Glomerular visceral epithelial cell (primary cell): ENCODE measurements around the gene TRIM49B.
"Not testable (repeated sequence)": the region's sequence is repeated elsewhere in the genome, so short reads cannot be mapped to it uniquely, and the experiment has no call there.

Source experiments
- DNase-seq: peaks from one replicate; pipeline ENCODE4 v3.0.0-alpha.2; 2016; ENCODE audit errors: extremely low spot score

Gene TRIM49B

DNA sequence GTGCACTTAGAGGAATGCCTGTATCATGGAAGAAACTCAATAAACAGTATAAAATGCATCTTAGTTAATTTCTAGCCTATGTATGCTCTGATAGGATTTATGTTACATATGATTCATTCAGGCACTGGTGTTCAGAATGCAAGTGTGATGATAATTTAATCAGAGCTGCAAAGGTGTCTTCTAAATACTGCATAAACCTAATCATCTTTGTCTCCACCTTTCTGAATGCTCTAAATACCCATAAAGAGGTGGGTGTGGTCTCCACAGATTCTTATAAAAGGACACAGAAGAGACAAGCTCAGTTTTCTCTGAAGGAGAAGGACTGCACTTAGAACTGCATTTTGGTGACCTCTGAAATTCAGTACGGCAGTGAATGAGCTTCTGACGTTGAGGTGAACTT is at the start of gene TRIM49B:
Gene TRIM49B, plus strand, starts transcription at position 301 of the 400 bp plus-strand sequence. CDS start 2,777 bp downstream, outside the sequence.
- DNase-seq = not testable (repeated sequence)

GRCh38 chr11:48983785-48984184 is 44.8 kb upstream of the TRIM49B start, which contains the start of gene TRIM51G:
Gene TRIM51G, minus strand, starts transcription at chr11:48983885. Its CDS starts 2,190 bp downstream, at chr11:48981695.
- not testable (repeated sequence) for DNase-seq

- not testable (repeated sequence) for DNase-seq
Measured at GRCh38 chr11:49048229-49048628, 19.6 kb downstream of the TRIM49B start.

GRCh38 chr11:49049821-49050220 is 21.2 kb downstream of the TRIM49B start:
- not testable (repeated sequence) for DNase-seq

- DNase-seq = not testable (repeated sequence)
Measured at GRCh38 chr11:49059012-49059411, 30.4 kb downstream of the TRIM49B start, which contains the start of gene TRIM64C. Gene TRIM64C, minus strand, starts transcription at chr11:49059112. Its CDS starts 0 bp downstream, at chr11:49059112.

GRCh38 chr11:49069897-49070296 is 41.3 kb downstream of the TRIM49B start:
- not testable (repeated sequence) for DNase-seq
